Measurements from ENCODE around the gene TBCE. TPM values are rescaled to one million over a fixed set of nuclear protein-coding genes. Genes with fewer than 3 reads are reported as not detected.

TBCE gene
- total and polyA plus RNA-seq, 2 experiments from 2014 or later: 21.5 to 43.9 TPM

DNA sequence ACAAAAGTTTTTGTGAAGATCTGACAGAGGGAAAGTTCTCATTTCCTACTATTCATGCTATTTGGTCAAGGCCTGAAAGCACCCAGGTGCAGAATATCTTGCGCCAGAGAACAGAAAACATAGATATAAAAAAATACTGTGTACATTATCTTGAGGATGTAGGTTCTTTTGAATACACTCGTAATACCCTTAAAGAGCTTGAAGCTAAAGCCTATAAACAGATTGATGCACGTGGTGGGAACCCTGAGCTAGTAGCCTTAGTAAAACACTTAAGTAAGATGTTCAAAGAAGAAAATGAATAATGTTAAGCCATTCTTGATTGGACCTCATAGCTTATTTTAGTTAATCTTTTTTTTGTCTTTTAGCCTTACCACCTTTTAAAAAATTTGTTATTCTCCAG lies 24.8 kb upstream of the TBCE start:
- WGBS (ENCODE audit: low lambda C conversion rate, missing lambda C conversion rate): 89% methylated on average over 3 of the region's 3 CpGs
- no peaks in the 10 kb centered on the region for H3K36me3 ChIP-seq (replicated peaks; ENCODE audit: insufficient read depth, low read depth)

DNA sequence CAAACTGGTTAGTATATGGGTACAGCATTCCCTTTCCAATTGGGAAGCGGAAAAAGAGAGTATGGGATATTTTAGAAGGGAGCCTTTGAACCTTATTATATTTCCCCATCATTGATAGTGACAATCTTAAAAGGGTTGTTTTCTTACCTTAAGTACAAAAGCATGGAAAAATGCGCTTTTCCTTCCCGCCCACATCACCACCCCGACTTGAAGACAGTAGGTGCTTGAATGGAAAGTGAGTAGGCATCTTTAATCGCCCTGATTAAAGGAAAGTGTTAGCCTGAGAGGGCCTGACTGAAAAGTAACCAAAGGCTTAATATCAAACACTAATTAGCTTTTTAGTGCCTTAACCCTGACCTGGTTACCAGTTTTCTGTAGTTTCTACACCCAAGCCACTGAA lies 23.5 kb upstream of the TBCE start:
- WGBS (ENCODE audit: low lambda C conversion rate, missing lambda C conversion rate): 95% methylated on average over 5 of the region's 5 CpGs
- H3K4me2 ChIP-seq: no peak overlapping the region
- H3K36me3 ChIP-seq (replicated peaks; ENCODE audit: insufficient read depth, low read depth): no peaks in the 10 kb centered on the region

More for the DNA sequence above, 24.8 kb upstream of the TBCE start:
- TF ChIP-seq EZH2phosphoT487 (IDR thresholded peaks at IDR 0.05; ENCODE audit: low read depth, severe bottlenecking, unreplicated experiment) (no peak), EZH2 (IDR thresholded peaks at IDR 0.05; ENCODE audit: borderline replicate concordance) (no peak)
- TF ChIP-seq, protein P1, sequence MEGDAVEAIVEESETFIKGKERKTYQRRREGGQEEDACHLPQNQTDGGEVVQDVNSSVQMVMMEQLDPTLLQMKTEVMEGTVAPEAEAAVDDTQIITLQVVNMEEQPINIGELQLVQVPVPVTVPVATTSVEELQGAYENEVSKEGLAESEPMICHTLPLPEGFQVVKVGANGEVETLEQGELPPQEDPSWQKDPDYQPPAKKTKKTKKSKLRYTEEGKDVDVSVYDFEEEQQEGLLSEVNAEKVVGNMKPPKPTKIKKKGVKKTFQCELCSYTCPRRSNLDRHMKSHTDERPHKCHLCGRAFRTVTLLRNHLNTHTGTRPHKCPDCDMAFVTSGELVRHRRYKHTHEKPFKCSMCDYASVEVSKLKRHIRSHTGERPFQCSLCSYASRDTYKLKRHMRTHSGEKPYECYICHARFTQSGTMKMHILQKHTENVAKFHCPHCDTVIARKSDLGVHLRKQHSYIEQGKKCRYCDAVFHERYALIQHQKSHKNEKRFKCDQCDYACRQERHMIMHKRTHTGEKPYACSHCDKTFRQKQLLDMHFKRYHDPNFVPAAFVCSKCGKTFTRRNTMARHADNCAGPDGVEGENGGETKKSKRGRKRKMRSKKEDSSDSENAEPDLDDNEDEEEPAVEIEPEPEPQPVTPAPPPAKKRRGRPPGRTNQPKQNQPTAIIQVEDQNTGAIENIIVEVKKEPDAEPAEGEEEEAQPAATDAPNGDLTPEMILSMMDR (IDR thresholded peaks at IDR 0.05; ENCODE audit: poor library complexity): no peak
- DNase-seq (ENCODE audit: low spot score): no peak
- H3K27ac ChIP-seq: no peak overlapping the region
- no peaks in the 10 kb centered on the region for H3K27me3 ChIP-seq
- no peak overlapping the region for H3K4me3 ChIP-seq
- no peaks in the 10 kb centered on the region for H3K9me3 ChIP-seq (ENCODE audit: low read depth)
- H3K9me2 ChIP-seq (replicated peaks; ENCODE audit: insufficient read depth): no peaks in the 10 kb centered on the region
- no peaks in the 10 kb centered on the region for H4K20me1 ChIP-seq (ENCODE audit: insufficient read depth, poor library complexity, severe bottlenecking)
- H3K79me2 ChIP-seq: peaks cover 16% of the 10 kb centered on the region
- no peak overlapping the region for H2AFZ ChIP-seq
- no peaks in the 10 kb centered on the region for H3K4me1 ChIP-seq (ENCODE audit: insufficient read depth)
- H3K4me2 ChIP-seq: no peak overlapping the region

DNA sequence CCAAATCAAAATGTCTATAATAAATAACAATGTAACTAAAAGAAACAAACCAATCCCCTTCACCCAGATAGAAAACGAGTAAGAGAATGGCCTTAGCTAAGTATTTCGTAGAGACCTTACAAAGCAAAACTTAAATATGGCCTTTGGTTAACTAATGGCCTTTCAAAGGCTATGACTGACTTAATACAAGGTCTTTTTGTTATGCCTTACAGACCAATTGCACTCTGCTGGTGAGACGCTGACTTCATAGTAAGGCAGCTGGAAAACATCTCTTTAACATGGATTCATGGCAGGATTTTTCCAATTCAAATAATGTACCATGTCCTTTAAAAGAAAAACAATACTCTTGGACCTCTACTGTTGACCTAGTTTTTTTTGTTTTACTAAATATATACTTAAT lies 15.8 kb upstream of the TBCE start:
- no peaks in the 10 kb centered on the region for H3K27me3 ChIP-seq
- no peaks in the 10 kb centered on the region for H3K9me3 ChIP-seq (ENCODE audit: low read depth)
- H3K79me2 ChIP-seq: no peaks in the 10 kb centered on the region
- 87% methylated on average over 3 of the region's 3 CpGs for WGBS (ENCODE audit: low lambda C conversion rate, missing lambda C conversion rate)
- H2AFZ ChIP-seq: no peak overlapping the region
- no peaks in the 10 kb centered on the region for H4K20me1 ChIP-seq (ENCODE audit: insufficient read depth, poor library complexity, severe bottlenecking)
- DNase-seq (ENCODE audit: low spot score): no peak
- H3K4me3 ChIP-seq: no peak overlapping the region
- no peak overlapping the region for H3K4me2 ChIP-seq
- no peaks in the 10 kb centered on the region for H3K9me2 ChIP-seq (replicated peaks; ENCODE audit: insufficient read depth)
- TF ChIP-seq EZH2 (IDR thresholded peaks at IDR 0.05; ENCODE audit: borderline replicate concordance): no peak
- no peaks in the 10 kb centered on the region for H3K36me3 ChIP-seq (replicated peaks; ENCODE audit: insufficient read depth, low read depth)
- H3K27ac ChIP-seq: no peak overlapping the region
- no peaks in the 10 kb centered on the region for H3K4me1 ChIP-seq (ENCODE audit: insufficient read depth)

More for the DNA sequence above, 23.5 kb upstream of the TBCE start:
- no peaks in the 10 kb centered on the region for H3K4me1 ChIP-seq (ENCODE audit: insufficient read depth)
- no peak overlapping the region for H3K27ac ChIP-seq
- no peaks in the 10 kb centered on the region for H3K27me3 ChIP-seq
- no peaks in the 10 kb centered on the region for H3K9me3 ChIP-seq (ENCODE audit: low read depth)
- H4K20me1 ChIP-seq (ENCODE audit: insufficient read depth, poor library complexity, severe bottlenecking): no peaks in the 10 kb centered on the region
- no peaks in the 10 kb centered on the region for H3K9me2 ChIP-seq (replicated peaks; ENCODE audit: insufficient read depth)
- H3K79me2 ChIP-seq: peaks cover 4% of the 10 kb centered on the region
- TF ChIP-seq EZH2phosphoT487 (IDR thresholded peaks at IDR 0.05; ENCODE audit: low read depth, severe bottlenecking, unreplicated experiment): no peak
- TF ChIP-seq, protein P1 (IDR thresholded peaks at IDR 0.05; ENCODE audit: poor library complexity): no peak
- no peak for TF ChIP-seq EZH2 (IDR thresholded peaks at IDR 0.05; ENCODE audit: borderline replicate concordance)
- no peak overlapping the region for H3K4me3 ChIP-seq
- no peak for DNase-seq (ENCODE audit: low spot score)
- no peak overlapping the region for H2AFZ ChIP-seq

DNA sequence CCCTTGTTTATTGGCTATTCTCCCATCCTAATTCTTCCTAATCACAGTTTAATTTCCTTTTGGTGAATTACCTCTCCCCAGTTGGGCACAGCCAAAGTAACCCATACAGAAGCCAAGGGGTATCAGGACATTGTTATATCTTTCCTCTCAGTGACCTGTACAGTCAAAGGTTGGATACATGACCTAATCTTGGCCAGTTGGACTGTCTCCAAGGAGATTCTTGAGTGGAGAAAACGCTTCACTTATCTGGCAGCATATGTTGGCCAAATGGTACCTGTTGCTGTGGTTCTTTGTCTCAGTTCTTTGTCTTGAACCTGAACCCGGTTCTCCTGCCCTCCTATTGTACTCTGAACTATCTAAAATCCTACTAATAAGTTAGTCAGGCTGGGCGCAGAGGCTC lies 15.3 kb upstream of the TBCE start:
- 85% methylated on average over 3 of the region's 3 CpGs for WGBS (ENCODE audit: low lambda C conversion rate, missing lambda C conversion rate)
- Histone ChIP-seq H3K4me1 (ENCODE audit: insufficient read depth) (no peaks in the 10 kb centered on the region), H3K9me2 (replicated peaks; ENCODE audit: insufficient read depth) (no peaks in the 10 kb centered on the region), H2AFZ (no peak overlapping the region), H3K79me2 (no peaks in the 10 kb centered on the region), H3K4me2 (no peak overlapping the region), H3K9me3 (ENCODE audit: low read depth) (no peaks in the 10 kb centered on the region), H3K4me3 (no peak overlapping the region), H3K27me3 (no peaks in the 10 kb centered on the region), H4K20me1 (ENCODE audit: insufficient read depth, poor library complexity, severe bottlenecking) (no peaks in the 10 kb centered on the region), H3K36me3 (replicated peaks; ENCODE audit: insufficient read depth, low read depth) (no peaks in the 10 kb centered on the region), H3K27ac (no peak overlapping the region)
- no peak for DNase-seq (ENCODE audit: low spot score)
- no peak for TF ChIP-seq EZH2 (IDR thresholded peaks at IDR 0.05; ENCODE audit: borderline replicate concordance)
- TF ChIP-seq EZH2phosphoT487 (IDR thresholded peaks at IDR 0.05; ENCODE audit: low read depth, severe bottlenecking, unreplicated experiment): no peak
- TF ChIP-seq, protein P1 (IDR thresholded peaks at IDR 0.05; ENCODE audit: poor library complexity): no peak

Data from hepatocyte (in vitro differentiated cells).